K562 (cell line): ENCODE data around the gene BTRC. TPM values are rescaled to one million over a fixed set of nuclear protein-coding genes. Genes with fewer than 3 reads are reported as not detected.

Experiments
- AFF4 ChIP-seq: sonication (generic); formaldehyde crosslinking; IDR thresholded peaks from 2 replicates; pipeline ENCODE4 v1.8.0; 2023; ENCODE audit warnings: mild to moderate bottlenecking, missing genetic modification reagents
- HDAC2 ChIP-seq: fragments of 450-650 bp; IDR thresholded peaks from 2 replicates; pipeline ENCODE4 v1.6.1; 2016; ENCODE audit warnings: mild to moderate bottlenecking
- IRF1 ChIP-seq: sonication (generic); formaldehyde crosslinking; IDR thresholded peaks from 2 replicates; pipeline ENCODE4 v1.8.0; 2022; ENCODE audit warnings: missing genetic modification reagents, mild to moderate bottlenecking, borderline replicate concordance
- NFE2L1 ChIP-seq: fragments of 450-650 bp; IDR thresholded peaks from 2 replicates; pipeline ENCODE4 v1.6.1; 2016; ENCODE audit warnings: missing genetic modification characterization, low read depth, mild to moderate bottlenecking, missing compliant biosample characterization, moderate library complexity, borderline replicate concordance
- NONO ChIP-seq, 2 experiments: fragments of 200-400 bp in 1 of 2; fragments of 450-650 bp in 1 of 2; formaldehyde crosslinking in 1 of 2; IDR thresholded peaks; 2 replicates each; pipeline ENCODE4 v1.6.1; 2017; ENCODE audit warnings: low read depth in 2 of 2, mild to moderate bottlenecking in 2 of 2, moderate library complexity in 2 of 2, low read length in 1 of 2
- OTX1 ChIP-seq: fragments of 450-650 bp; formaldehyde crosslinking; IDR thresholded peaks from 2 replicates; pipeline ENCODE4 v1.4.0; 2022; ENCODE audit warnings: mild to moderate bottlenecking
- PPARD ChIP-seq: fragments of 250-450 bp; sonication (Bioruptor Pico); IDR thresholded peaks from 2 replicates; pipeline ENCODE4 v1.8.0; 2022; ENCODE audit warnings: inconsistent platforms, mild to moderate bottlenecking, moderate library complexity
- RAD51 ChIP-seq: fragments of 450-650 bp; IDR thresholded peaks from 2 replicates; pipeline ENCODE4 v1.7.1; 2016; ENCODE audit warnings: low read depth, mild to moderate bottlenecking, borderline replicate concordance
- RBM25 ChIP-seq: fragments of 200-400 bp; formaldehyde crosslinking; IDR thresholded peaks from 2 replicates; pipeline ENCODE4 v1.6.1; 2018; ENCODE audit warnings: low read length, low read depth, moderate library complexity; ENCODE audit not compliant: severe bottlenecking
- SMAD3 ChIP-seq: fragments of 450-650 bp; formaldehyde crosslinking; conservative IDR thresholded peaks from 2 replicates; pipeline ENCODE4 v1.4.0; 2020; ENCODE audit warnings: mild to moderate bottlenecking
- SREBF2 ChIP-seq: sonication (generic); formaldehyde crosslinking; IDR thresholded peaks from 2 replicates; pipeline ENCODE4 v1.4.0; 2020; ENCODE audit warnings: mild to moderate bottlenecking, missing genetic modification reagents
- STAT5A ChIP-seq: IDR thresholded peaks from 2 replicates; pipeline ENCODE4 v1.6.1; 2012; ENCODE audit warnings: low read length, inconsistent platforms, borderline replicate concordance
- ZKSCAN8 ChIP-seq: fragments of 200-800 bp; sonication (Bioruptor generic); IDR thresholded peaks from 2 replicates; pipeline ENCODE4 v1.6.1; 2016; ENCODE audit warnings: missing genetic modification characterization, missing compliant biosample characterization
- ZNF3 ChIP-seq: fragments of 250-450 bp; sonication (Bioruptor Pico); IDR thresholded peaks from 2 replicates; pipeline ENCODE4 v1.5.0; 2021; ENCODE audit warnings: mild to moderate bottlenecking, moderate library complexity
- ZNF431 ChIP-seq: sonication (generic); formaldehyde crosslinking; IDR thresholded peaks from 2 replicates; pipeline ENCODE4 v1.8.0; 2022; ENCODE audit warnings: mild to moderate bottlenecking, missing genetic modification reagents
- polyA plus RNA-seq, 8 experiments: library from polyadenylated mRNA; depleted of rRNA in 4 of 8; stranded (reverse) in 5 of 8; unstranded in 3 of 8; fragments of >200 nt; fragmentation: Nextera tagmentation in 2 of 8; fragmentation: Illumina TruSeq in 1 of 8; extraction: Ambion mirVana in 2 of 8; extraction: Trizol in 1 of 8; gene quantifications; 2 replicates each; pipeline versions ENCODE4 v1.2.1 to v1.2.3, GENCODE V29; 2011 to 2014; ENCODE audit warnings: inconsistent platforms in 1 of 8, missing spikeins in 1 of 8
- total RNA-seq, 7 experiments: library from RNA; depleted of rRNA in 6 of 7; stranded (reverse); fragments of >200 nt in 6 of 7; fragmentation: Illumina TruSeq in 2 of 7; extraction: Trizol in 2 of 7; gene quantifications; 2 replicates each; pipeline versions ENCODE4 v1.2.1 to v1.2.3, GENCODE V29; 2011 to 2021; ENCODE audit warnings: low replicate concordance in 1 of 7
- TF ChIP-seq, protein P1 (sequence below): sonication (generic); formaldehyde crosslinking; IDR thresholded peaks from 2 replicates; pipeline ENCODE4 v1.8.1; 2023; ENCODE audit warnings: mild to moderate bottlenecking, missing genetic modification reagents, moderate library complexity
- TF ChIP-seq, protein P2 (sequence below): fragments of 450-650 bp; IDR thresholded peaks from 2 replicates; pipeline ENCODE4 v1.6.1; 2017; ENCODE audit warnings: mild to moderate bottlenecking, moderate library complexity
- TF ChIP-seq, protein P3 (sequence below), 2 experiments: fragments of 450-650 bp; conservative IDR thresholded peaks; 2 replicates each; pipeline ENCODE4 v1.6.1; 2017; ENCODE audit warnings: mild to moderate bottlenecking in 2 of 2, moderate library complexity in 2 of 2

The BTRC gene
- total and polyA plus RNA-seq, 9 of the 15 experiments (the other 6 are each of a cell fraction or from before 2014, with no cell fraction given): 1.6 to 15.4 (median 7.0) TPM

GRCh38 chr10:101450277-101451080 lies 96.5 kb downstream of the BTRC start (continued):
- no peak for TF ChIP-seq AFF4 (CRISPR knock-in tag)
- TF ChIP-seq, protein P1, sequence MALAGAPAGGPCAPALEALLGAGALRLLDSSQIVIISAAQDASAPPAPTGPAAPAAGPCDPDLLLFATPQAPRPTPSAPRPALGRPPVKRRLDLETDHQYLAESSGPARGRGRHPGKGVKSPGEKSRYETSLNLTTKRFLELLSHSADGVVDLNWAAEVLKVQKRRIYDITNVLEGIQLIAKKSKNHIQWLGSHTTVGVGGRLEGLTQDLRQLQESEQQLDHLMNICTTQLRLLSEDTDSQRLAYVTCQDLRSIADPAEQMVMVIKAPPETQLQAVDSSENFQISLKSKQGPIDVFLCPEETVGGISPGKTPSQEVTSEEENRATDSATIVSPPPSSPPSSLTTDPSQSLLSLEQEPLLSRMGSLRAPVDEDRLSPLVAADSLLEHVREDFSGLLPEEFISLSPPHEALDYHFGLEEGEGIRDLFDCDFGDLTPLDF (CRISPR knock-in tag): no peak
- TF ChIP-seq RAD51: no peak
- TF ChIP-seq ZNF431 (CRISPR knock-in tag): no peak
- no peak for TF ChIP-seq OTX1 (CRISPR knock-in tag)
- no peak for TF ChIP-seq PPARD
- TF ChIP-seq NFE2L1 (tag): no peak
- no peak for TF ChIP-seq IRF1
- TF ChIP-seq, protein P2, sequence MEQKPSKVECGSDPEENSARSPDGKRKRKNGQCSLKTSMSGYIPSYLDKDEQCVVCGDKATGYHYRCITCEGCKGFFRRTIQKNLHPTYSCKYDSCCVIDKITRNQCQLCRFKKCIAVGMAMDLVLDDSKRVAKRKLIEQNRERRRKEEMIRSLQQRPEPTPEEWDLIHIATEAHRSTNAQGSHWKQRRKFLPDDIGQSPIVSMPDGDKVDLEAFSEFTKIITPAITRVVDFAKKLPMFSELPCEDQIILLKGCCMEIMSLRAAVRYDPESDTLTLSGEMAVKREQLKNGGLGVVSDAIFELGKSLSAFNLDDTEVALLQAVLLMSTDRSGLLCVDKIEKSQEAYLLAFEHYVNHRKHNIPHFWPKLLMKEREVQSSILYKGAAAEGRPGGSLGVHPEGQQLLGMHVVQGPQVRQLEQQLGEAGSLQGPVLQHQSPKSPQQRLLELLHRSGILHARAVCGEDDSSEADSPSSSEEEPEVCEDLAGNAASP: no peak
- TF ChIP-seq SMAD3 (CRISPR knock-in tag): no peak
- TF ChIP-seq HDAC2: peak; percentile 43; the same call in 1 of the 2 replicates
- TF ChIP-seq ZNF3 (CRISPR knock-in tag): no peak
- TF ChIP-seq SREBF2 (CRISPR knock-in tag): no peak
- TF ChIP-seq ZKSCAN8 (CRISPR knock-in tag): no peak
- TF ChIP-seq, protein P3, sequence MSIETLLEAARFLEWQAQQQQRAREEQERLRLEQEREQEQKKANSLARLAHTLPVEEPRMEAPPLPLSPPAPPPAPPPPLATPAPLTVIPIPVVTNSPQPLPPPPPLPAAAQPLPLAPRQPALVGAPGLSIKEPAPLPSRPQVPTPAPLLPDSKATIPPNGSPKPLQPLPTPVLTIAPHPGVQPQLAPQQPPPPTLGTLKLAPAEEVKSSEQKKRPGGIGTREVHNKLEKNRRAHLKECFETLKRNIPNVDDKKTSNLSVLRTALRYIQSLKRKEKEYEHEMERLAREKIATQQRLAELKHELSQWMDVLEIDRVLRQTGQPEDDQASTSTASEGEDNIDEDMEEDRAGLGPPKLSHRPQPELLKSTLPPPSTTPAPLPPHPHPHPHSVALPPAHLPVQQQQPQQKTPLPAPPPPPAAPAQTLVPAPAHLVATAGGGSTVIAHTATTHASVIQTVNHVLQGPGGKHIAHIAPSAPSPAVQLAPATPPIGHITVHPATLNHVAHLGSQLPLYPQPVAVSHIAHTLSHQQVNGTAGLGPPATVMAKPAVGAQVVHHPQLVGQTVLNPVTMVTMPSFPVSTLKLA (conservative IDR thresholded peaks at IDR 0.05): peak in 1 of 2 experiments; percentile 46; a peak in 1 of 4 replicates
- TF ChIP-seq RBM25: no peak
- TF ChIP-seq NONO (IDR thresholded peaks at IDR 0.05; ENCODE audit: low read depth in 2 of 2, low read length in 1 of 2): no peak
- peak; percentile 51; the same call in 1 of the 2 replicates for TF ChIP-seq STAT5A
